ENCODE data around the gene FSCB.
"Not testable (repeated sequence)": the region's sequence is repeated elsewhere in the genome, so short reads cannot be mapped to it uniquely, and the experiment has no call there.

FSCB gene, protein sequence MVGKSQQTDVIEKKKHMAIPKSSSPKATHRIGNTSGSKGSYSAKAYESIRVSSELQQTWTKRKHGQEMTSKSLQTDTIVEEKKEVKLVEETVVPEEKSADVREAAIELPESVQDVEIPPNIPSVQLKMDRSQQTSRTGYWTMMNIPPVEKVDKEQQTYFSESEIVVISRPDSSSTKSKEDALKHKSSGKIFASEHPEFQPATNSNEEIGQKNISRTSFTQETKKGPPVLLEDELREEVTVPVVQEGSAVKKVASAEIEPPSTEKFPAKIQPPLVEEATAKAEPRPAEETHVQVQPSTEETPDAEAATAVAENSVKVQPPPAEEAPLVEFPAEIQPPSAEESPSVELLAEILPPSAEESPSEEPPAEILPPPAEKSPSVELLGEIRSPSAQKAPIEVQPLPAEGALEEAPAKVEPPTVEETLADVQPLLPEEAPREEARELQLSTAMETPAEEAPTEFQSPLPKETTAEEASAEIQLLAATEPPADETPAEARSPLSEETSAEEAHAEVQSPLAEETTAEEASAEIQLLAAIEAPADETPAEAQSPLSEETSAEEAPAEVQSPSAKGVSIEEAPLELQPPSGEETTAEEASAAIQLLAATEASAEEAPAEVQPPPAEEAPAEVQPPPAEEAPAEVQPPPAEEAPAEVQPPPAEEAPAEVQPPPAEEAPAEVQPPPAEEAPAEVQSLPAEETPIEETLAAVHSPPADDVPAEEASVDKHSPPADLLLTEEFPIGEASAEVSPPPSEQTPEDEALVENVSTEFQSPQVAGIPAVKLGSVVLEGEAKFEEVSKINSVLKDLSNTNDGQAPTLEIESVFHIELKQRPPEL

DNA sequence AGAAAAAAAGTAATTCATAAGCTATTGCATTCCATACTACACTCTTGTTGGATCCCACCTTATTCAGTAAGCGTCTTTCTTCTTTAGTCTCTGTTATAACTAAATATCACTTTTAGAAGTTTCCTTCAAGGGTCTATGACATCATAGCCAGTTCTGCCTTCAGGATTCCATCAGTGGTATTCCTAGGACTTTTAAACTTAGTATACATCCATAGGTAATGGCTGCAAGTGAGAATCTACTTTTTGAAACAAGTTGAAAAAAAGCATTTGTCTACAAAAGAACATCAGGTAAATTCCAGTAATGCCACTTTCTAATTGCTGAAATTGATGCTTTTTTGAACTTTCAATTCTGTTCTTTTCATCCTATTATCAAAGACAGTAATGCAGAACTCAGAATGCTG, at the start of gene FSCB:
TSS of gene FSCB (minus strand) at position 101 of the 400 bp plus-strand sequence. CDS start 296 bp downstream, outside the sequence.
- DNase-seq (ENCODE audit: low read depth), result no peak

DNA sequence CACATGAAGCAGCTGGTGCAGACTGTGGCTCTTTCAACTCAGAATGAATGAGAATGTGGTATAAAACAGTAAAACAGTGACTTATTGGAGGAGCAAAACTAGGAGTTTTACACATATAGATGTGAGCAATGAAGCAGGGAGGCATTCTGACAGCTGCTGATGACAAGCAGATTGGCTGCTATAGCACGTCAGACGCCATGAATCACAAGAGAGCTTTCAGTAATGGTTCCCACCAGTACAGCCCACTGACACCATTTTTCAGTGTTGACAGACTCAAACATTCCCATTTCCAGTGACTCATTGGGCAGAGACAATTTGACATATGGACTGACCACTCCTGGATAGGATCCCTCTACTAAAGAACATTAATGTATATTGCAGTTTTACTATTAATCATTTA, 24.6 kb upstream of the FSCB start:
- no peak for DNase-seq (ENCODE audit: low read depth)

DNA sequence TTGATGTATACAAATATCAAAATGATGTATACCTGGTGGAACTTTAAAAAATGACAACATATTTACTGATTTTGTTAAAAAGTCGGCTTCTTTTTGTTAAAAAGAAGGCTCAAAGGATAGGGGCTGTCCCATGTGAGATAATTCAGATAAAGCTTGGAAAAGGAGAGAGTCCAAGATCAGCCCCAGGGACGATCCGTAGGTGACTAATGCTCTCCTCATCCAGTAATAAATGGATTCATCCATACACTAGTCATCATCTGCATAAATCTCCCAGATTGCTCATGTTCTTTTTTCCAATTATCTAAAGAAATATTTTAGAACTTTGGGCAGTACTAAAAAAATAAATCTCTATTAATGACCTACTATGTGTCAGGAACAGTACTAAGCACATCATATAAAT, 23.4 kb upstream of the FSCB start:
- no peak for DNase-seq (ENCODE audit: low read depth)

DNA sequence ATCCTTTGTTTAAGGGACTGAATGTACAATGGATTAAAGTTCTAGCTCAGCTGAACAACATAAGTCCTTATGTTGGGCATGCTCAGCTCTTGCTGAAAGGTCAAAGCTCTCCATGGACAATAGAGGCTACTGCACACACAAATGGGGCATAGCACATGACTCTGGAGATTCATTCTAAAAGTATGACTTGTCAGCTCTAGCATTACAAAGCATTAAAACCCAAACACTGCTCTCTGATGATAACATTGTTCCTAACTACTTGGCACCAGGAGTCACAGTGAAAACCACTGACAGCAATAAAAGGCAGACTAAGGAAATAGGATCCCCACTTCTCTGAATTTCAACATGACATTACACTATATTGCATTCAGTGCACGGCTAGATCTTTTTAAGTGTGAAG, 21.9 kb upstream of the FSCB start:
- DNase-seq (ENCODE audit: low read depth), result no peak

DNA sequence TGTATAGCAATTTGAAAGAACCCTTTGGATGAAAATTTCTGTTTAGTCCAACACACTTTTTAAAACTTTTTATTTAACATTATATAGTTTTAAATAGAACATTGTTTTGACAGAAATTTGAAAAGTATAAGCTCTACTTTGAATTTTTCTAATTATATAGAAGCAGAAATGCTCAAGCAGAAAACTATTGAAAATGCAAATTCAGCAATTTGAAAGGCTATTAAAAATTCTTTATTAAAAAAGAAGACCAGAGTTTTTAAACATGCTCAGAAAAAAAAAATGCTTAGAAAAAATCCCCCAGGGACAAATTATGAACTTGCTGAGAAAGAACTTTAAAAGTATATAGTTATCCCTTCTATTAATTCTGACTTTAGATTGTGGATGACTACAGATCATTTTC, 21.1 kb upstream of the FSCB start:
- no peak for DNase-seq (ENCODE audit: low read depth)

DNA sequence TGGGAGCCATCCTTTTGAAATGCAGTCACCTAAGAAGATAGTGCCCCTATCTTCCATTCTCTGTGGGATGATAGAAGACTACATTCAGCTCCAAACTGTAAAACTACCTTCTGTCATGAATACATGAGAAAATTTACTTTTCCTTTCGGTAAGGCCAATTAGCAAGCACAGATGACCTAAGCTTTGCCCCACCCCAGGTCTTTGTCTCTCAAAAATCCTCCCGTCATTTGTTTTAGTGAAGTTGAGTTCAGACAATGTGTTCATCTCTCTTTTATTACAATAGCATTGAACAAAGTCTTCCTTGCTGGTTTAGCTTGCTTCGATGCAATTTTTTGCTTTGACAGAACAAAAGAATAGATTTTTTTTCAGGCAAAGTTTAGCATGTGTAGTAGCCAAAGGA, 18.2 kb upstream of the FSCB start:
- DNase-seq (ENCODE audit: low read depth), result no peak

DNA sequence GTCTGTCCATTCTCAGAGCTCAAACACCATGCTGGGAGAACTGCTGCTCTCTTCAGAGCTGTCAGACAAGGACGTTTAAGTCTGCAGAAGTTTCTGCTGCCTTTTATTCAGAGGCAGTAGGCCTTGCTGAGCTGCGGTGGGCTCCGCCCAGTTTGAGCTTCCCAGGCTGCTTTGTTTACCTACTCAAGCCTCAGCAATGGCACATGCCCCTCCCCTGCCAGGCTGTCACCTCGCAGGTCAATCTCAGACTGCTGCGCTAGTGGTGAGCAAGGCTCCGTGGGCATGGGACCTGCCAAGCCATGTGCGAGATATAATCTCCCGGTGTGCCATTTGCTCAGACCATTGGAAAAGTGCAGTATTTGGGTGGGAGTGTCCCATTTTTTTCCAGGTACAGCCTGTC, 8.6 kb upstream of the FSCB start:
- not testable (repeated sequence) for DNase-seq (ENCODE audit: low read depth)

DNA sequence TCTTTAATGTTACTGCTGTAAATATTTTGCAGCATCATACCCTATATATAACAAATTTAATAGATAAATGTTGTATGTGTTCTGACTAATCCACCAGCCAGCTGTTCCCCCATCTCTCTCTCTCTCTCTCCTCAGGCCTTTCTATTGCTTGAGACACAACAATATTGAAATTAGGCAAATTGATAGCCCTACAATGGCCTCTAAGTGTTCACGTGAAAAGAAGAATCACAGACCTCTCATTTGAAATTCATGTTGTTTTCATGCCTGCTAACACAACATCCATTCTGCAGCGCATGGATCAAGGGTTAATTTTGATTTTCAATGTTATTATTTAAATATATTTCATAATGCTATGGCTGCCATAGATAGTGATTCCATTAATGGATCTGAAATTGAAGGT, 1.8 kb upstream of the FSCB start:
- no peak for DNase-seq (ENCODE audit: low read depth)

DNA sequence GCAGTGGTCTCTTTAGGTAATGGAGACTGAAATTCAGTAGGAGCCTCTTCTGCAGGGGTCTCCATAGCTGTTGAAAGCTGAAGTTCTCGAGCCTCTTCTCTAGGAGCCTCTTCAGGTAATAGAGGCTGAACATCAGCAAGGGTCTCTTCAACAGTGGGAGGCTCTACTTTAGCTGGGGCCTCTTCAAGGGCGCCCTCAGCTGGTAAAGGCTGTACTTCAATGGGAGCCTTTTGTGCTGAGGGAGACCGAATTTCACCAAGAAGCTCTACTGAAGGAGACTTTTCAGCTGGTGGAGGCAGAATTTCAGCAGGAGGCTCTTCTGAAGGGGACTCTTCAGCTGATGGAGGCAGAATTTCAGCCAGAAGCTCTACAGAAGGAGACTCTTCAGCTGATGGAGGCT, 1.5 kb downstream of the FSCB start:
- DNase-seq (ENCODE audit: low read depth), result no peak

DNA sequence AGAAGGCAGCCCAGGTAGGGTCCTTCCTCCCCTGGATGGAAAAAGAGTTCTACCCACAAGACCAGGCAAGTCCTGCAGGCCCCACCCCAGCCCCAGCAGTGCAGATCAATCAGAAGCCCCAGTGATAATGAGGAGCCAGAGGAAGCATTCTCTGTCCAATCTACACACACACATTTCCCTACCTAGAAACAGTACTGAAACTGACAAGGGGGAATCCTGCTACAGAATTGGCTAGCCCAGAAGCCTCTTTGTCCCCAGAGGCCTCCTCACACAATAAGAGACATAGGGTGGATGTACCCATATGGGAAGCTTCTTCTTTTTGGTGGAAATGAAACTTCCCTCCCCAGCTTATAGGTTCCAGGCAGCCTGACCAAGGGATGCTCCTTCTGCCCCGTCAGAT, 9.9 kb downstream of the FSCB start:
- DNase-seq (ENCODE audit: low read depth), result no peak

DNA sequence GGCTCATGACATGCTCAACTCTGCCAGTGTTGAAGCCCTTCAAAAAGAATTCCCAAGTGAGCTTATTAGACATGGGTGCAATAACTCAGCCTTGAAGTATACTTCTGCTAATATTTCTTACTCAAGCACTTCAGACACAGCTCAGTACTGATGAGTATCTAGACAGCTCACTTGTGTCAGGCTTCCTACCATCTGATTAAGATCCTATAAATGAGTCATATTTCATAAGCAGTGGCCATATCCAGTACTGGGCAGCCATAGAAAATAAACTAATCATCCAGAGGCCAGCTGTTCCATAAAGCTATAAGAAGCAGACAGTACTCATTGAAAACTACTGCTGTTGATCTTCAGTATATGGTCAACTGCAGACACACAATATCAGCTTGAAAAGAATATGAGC, 12.9 kb downstream of the FSCB start:
- no peak for DNase-seq (ENCODE audit: low read depth)

DNA sequence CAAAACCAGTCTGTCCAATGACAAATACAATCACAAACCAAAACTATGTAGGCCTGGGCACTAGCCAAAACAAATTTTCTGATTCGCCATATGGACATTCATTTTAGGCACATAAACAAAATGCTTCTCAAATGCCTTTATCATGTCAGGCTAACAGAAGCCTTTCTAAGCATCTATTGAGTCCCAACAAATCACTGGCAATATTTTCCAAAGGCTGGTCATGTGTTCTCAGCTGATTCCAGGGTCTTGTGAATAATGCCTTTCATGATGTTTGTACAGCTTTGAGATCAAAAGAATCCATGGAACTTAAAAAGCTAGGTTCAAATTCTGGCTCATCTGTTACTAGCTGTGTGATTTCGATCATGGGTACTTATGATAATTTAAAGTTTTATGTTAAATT, 16.1 kb downstream of the FSCB start:
- no peak for DNase-seq (ENCODE audit: low read depth)

DNA sequence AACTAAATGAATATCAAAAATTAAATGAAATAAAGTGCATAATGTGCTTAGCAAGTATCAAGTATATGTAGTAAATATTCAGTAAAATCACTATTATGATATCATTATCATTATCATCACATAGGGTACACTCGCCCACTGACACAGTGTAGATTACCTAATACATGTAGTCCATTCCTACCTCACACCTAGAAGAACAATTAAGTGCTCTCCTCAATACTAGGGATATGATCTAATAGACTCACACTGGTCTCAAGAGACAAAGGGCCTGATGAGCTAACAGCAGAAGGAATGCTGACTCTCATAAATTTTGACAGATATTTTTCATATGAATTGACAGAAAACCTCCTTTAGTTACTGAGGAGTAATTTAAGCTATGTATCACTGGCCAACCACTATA, 29.1 kb downstream of the FSCB start:
- DNase-seq (ENCODE audit: low read depth), result no peak

DNA sequence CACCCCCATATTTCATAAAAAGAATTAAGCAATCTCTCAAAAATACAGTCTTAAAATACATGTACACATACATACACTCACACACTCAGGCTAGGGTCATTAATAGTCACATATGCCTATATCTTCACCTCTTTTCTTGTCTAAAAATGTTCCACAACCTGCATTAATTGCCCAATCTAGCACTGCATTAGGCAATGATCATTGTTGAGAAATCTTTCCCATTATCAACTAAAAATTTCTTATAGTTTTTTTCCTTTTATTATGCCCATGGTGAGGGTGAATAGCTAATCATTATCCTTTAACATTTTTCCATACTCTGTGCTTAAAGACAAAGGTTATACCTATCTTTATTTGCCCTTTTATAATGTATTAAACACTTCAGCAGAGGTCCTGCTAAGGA, 38.3 kb downstream of the FSCB start:
- DNase-seq (ENCODE audit: low read depth), result no peak

DNA sequence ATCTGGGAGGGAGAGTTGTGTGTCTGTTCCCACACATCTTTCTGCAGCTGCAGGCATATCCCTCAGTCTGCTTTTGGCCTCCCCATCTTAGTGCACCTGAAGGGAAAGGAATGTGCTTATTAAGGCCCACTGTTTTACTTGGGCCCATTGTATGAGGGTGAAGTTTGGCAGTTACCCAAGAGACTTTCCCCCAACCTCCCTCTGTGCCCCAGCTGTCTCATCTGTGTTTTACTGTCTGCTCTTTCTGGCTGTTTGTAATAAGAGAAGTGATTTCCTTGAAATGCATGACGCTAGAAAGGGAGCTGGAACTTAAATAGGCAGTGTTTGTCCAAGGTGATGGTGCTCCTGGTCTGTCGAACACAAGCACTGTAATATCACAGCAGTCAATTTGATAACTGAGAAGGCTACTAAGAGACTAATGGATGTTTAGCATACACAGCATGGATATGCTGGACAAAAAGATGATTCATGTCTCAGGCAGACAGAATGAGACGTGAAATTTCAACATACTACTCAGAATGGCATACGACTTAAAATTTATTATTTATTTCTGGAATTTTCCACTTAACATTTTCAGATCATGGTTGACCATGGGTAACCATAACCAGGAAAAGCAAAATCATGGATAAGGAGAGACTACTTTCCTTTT, 43.6 kb downstream of the FSCB start:
- DNase-seq (ENCODE audit: low read depth), result no peak

DNA sequence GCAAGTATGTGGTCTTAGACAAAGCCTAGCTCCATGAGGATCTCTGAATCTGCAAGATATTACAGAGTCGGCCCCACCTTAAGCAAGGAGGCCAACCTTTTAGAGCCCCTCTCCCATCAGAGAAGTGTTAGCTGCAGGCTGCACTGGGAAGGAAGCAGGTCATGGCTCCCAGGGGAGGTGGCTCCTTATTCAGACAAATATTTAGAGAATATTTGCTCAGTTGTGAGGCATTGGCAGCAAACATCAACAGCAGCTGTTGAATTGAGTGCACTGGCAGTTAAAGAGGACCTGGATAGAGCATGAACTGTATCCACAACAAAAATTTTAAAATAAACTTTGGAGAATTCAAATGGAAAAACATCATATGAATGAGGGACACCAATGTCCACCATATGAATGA, 44.7 kb downstream of the FSCB start:
- DNase-seq (ENCODE audit: low read depth), result no peak

DNA sequence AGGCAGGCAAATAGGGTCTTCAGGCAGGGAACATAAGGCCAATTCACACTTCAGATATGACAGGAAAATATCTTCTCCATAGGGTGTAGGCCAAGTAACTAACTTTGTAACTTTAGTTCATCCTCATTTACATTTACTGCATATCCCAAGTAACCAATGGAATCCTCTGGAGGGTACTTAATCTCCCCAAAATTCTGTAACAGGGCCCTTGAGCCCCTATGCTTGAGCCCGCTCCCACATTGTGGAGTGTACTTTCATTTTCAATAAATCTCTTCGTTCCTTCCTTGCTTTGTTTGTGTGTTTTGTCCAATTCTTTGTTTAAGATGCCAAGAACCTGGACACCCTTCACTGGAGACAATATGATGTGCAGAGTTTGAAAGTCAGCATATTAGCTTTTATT, 45.3 kb downstream of the FSCB start:
- no peak for DNase-seq (ENCODE audit: low read depth)
